Spleen (tissue), 7 donors: Measurements from ENCODE around the gene COL8A1.

Experiments used
- POLR2A ChIP-seq, 3 donors: fragments of 450-650 bp; IDR thresholded peaks; one replicate each; pipeline ENCODE4 v1.5.1; 2017; ENCODE audit warnings: antibody characterized with exemption in 3 of 3, mild to moderate bottlenecking in 1 of 3
- POLR2AphosphoS5 ChIP-seq, 3 donors: sonication (generic); formaldehyde crosslinking; IDR thresholded peaks; one replicate each; pipeline ENCODE4 v1.5.1; 2017; ENCODE audit warnings: antibody characterized with exemption in 3 of 3
- TF ChIP-seq, protein P1 (sequence below), 11 experiments: fragments of 200-600 bp in 7 of 11; fragments of 450-650 bp in 4 of 11; sonication (generic) in 4 of 11; IDR thresholded peaks in 8 of 11; conservative IDR thresholded peaks in 3 of 11; 1 replicate in 7 of 11; 2 replicates in 4 of 11; pipeline versions ENCODE4 v1.4.0 to v1.8.0; 2016 to 2021; ENCODE audit warnings: antibody characterized with exemption in 11 of 11, inconsistent platforms in 4 of 11, mild to moderate bottlenecking in 1 of 11
- donor health status: DM: no; HTN: no; CAD: no; lungs with moderate emphysema.
- donor health status: DM: no; HTN: no; CAD: no.
- donor health status: DM: no; HTN: no; CAD: no.

DNA sequence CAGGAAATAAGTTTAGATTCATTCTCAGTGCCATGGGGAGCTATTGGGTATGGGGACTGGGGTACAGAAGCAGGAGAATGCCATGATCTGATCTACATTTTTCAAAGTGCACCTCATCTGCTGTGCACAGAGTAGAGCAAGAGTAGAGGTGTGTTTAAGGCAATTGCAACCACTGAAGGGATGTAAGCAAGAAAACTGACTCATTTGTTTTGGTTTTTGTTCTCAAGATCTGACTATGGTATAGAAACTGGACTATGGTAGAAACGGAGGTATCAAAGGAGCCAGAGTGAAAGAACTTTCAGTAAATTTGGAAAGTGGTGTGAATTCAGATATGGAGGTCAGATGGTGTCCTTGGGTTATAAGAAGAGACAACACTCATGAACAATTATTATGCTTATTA lies 93.1 kb downstream of the COL8A1 start:
- no peak for TF ChIP-seq POLR2A (IDR thresholded peaks at IDR 0.05)
- TF ChIP-seq, protein P1, sequence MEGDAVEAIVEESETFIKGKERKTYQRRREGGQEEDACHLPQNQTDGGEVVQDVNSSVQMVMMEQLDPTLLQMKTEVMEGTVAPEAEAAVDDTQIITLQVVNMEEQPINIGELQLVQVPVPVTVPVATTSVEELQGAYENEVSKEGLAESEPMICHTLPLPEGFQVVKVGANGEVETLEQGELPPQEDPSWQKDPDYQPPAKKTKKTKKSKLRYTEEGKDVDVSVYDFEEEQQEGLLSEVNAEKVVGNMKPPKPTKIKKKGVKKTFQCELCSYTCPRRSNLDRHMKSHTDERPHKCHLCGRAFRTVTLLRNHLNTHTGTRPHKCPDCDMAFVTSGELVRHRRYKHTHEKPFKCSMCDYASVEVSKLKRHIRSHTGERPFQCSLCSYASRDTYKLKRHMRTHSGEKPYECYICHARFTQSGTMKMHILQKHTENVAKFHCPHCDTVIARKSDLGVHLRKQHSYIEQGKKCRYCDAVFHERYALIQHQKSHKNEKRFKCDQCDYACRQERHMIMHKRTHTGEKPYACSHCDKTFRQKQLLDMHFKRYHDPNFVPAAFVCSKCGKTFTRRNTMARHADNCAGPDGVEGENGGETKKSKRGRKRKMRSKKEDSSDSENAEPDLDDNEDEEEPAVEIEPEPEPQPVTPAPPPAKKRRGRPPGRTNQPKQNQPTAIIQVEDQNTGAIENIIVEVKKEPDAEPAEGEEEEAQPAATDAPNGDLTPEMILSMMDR (IDR thresholded peaks at IDR 0.05 in 8 of 11, conservative IDR thresholded peaks at IDR 0.05 in 3 of 11), result no peak
- no peak for TF ChIP-seq POLR2AphosphoS5 (IDR thresholded peaks at IDR 0.05)
